Ovary (tissue), 9 donors: Measurements from ENCODE around the gene CPED1. TPM values are rescaled to one million over a fixed set of nuclear protein-coding genes. Genes with fewer than 3 reads are reported as not detected.

Source experiments
- DNase-seq, 5 donors: peaks; one replicate each; pipeline ENCODE4 v3.0.0-alpha.2; 2019 to 2020
- H3K27ac ChIP-seq, 2 donors: fragments of 200-600 bp; one replicate each; pipeline versions ENCODE4 v1.5.1 to v1.8.0; 2019 to 2022
- H3K27me3 ChIP-seq: fragments of 200-600 bp; one replicate; pipeline ENCODE4 v1.8.0; 2022
- H3K36me3 ChIP-seq: fragments of 200-600 bp; sonication (generic); one replicate; pipeline ENCODE4 v1.5.1; 2019
- H3K4me1 ChIP-seq: one replicate; pipeline ENCODE4 v1.8.1; 2013; ENCODE audit warnings: mild to moderate bottlenecking, moderate library complexity; ENCODE audit not compliant: insufficient read depth
- H3K4me3 ChIP-seq: fragments of 200-600 bp; sonication (generic); one replicate; pipeline ENCODE4 v1.5.1; 2017
- H3K9me3 ChIP-seq, 2 donors: fragments of 200-600 bp in 1 of 2; sonication (generic) in 1 of 2; one replicate each; pipeline versions ENCODE4 v1.5.1 to v1.8.1; 2013 to 2019; ENCODE audit warnings: mild to moderate bottlenecking in 1 of 2, moderate library complexity in 1 of 2
- CTCF ChIP-seq, 3 donors: fragments of 450-650 bp in 2 of 3; fragments of 200-600 bp in 1 of 3; IDR thresholded peaks; one replicate each; pipeline versions ENCODE4 v1.5.1 to v1.8.0; 2016 to 2022; ENCODE audit warnings: antibody characterized with exemption in 3 of 3, mild to moderate bottlenecking in 1 of 3
- EP300 ChIP-seq: sonication (generic); formaldehyde crosslinking; IDR thresholded peaks from one replicate; pipeline ENCODE4 v1.6.1; 2017; ENCODE audit warnings: antibody characterized with exemption
- POLR2A ChIP-seq: fragments of 450-650 bp; IDR thresholded peaks from one replicate; pipeline ENCODE4 v1.6.1; 2017; ENCODE audit warnings: antibody characterized with exemption, mild to moderate bottlenecking, moderate library complexity
- WGBS, 3 donors: extraction: QIAGEN DNeasy Blood & Tissue Kit in 1 of 3; methylation state at CpG; one replicate each; pipeline versions ENCODE4 v1.1.5 to v1.1.7; 2013 to 2017; 5-methylcytosine and 5-hydroxymethylcytosine counted together
- intact Hi-C, 4 donors: fragments of 100-400 bp; cut with DNase I; formaldehyde crosslinking; loops; one replicate each; pipeline versions ENCODE4 v1.11.0 to v1.15.1; 2022 to 2023
- polyA plus RNA-seq, 2 donors: library from polyadenylated mRNA; stranded (reverse); fragments of 200-250 nt in 1 of 2; fragments of 350-450 nt in 1 of 2; fragmentation: Illumina TruSeq in 1 of 2; extraction: RNeasy Lipid Tissue Mini Kit (QIAGEN cat#74804) in 1 of 2; gene quantifications; one replicate each; pipeline ENCODE4 v1.2.3, GENCODE V29; 2013 to 2014
- total RNA-seq, 7 donors: library from RNA; depleted of rRNA in 2 of 7; stranded (reverse); fragments of >200 nt in 2 of 7; fragmentation: NEBNext Ultra II Directional in 3 of 7; extraction: Animal tissue kit (Norgen Biotek cat#: 25700) in 3 of 7; gene quantifications; one replicate each; pipeline versions ENCODE4 v1.1.0 to v1.2.4, GENCODE V29; 2016 to 2023
- donor health status: DM: no; HTN: no; CAD: no; lungs with moderate emphysema.
- donor health status: DM: no; HTN: no; CAD: no.
- donor health status: Bipolar disorder and iron deficiency.
- donor health status: DM: yes; HTN: yes; CAD: no.
- donor health status: DM: no; HTN: no; CAD: no.
- donor health status: DM: yes; HTN: yes; CAD: no.

The CPED1 gene
- total and polyA plus RNA-seq, 9 donors: 42.1 to 127 (median 88.8) TPM

GRCh38 chr7:121166916-121167315 is 178.4 kb downstream of the CPED1 start:
- Histone ChIP-seq H3K4me3 (no peak overlapping the region), H3K36me3 (no peaks in the 10 kb centered on the region), H3K9me3 (no peaks in the 10 kb centered on the region), H3K27ac (no peak overlapping the region), H3K27me3 (no peaks in the 10 kb centered on the region), H3K4me1 (no peaks in the 10 kb centered on the region)
- no peak for TF ChIP-seq POLR2A
- TF ChIP-seq CTCF (IDR thresholded peaks at IDR 0.05): no peak
- no peak for TF ChIP-seq EP300
- 75 to 80% (median 75%) methylated on average over 3 of the region's 3 CpGs for WGBS, 3 donors
- intact Hi-C loops: no loop called here
- no peak for DNase-seq

GRCh38 chr7:121167971-121168370 is 179.5 kb downstream of the CPED1 start:
- TF ChIP-seq POLR2A (no peak), CTCF (IDR thresholded peaks at IDR 0.05) (no peak), EP300 (no peak)
- intact Hi-C loops: no loop called here
- H3K27ac ChIP-seq: no peak overlapping the region
- no peak for DNase-seq
- no peaks in the 10 kb centered on the region for H3K27me3 ChIP-seq
- H3K9me3 ChIP-seq: no peaks in the 10 kb centered on the region
- no peak overlapping the region for H3K4me3 ChIP-seq
- WGBS, 3 donors: 95 to 98% (median 97%) methylated on average over 8 to 9 of the region's 9 CpGs
- H3K36me3 ChIP-seq: no peaks in the 10 kb centered on the region
- H3K4me1 ChIP-seq: no peaks in the 10 kb centered on the region

GRCh38 chr7:121169469-121169868 is 181.0 kb downstream of the CPED1 start:
- Histone ChIP-seq H3K27me3 (no peaks in the 10 kb centered on the region), H3K36me3 (no peaks in the 10 kb centered on the region), H3K4me1 (no peaks in the 10 kb centered on the region), H3K27ac (no peak overlapping the region), H3K9me3 (no peaks in the 10 kb centered on the region), H3K4me3 (no peak overlapping the region)
- no peak for DNase-seq
- WGBS, 3 donors: 86 to 89% (median 87%) methylated on average over 2 of the region's 2 CpGs
- TF ChIP-seq EP300 (no peak), POLR2A (no peak)
- intact Hi-C loops: no loop called here

GRCh38 chr7:121172484-121172883 is 184.0 kb downstream of the CPED1 start:
- Histone ChIP-seq H3K36me3 (no peaks in the 10 kb centered on the region), H3K4me1 (no peaks in the 10 kb centered on the region), H3K4me3 (no peak overlapping the region), H3K9me3 (no peaks in the 10 kb centered on the region), H3K27ac (no peak overlapping the region), H3K27me3 (no peaks in the 10 kb centered on the region)
- TF ChIP-seq CTCF (IDR thresholded peaks at IDR 0.05) (no peak), EP300 (no peak), POLR2A (no peak)
- no peak for DNase-seq
- intact Hi-C loops: no loop called here
- 88 to 94% (median 90%) methylated on average over 1 of the region's 1 CpG for WGBS, 3 donors

GRCh38 chr7:121175826-121176225 is 187.3 kb downstream of the CPED1 start:
- intact Hi-C loops: no loop called here
- H3K27me3 ChIP-seq: no peaks in the 10 kb centered on the region
- no peak overlapping the region for H3K27ac ChIP-seq
- no peak for DNase-seq
- H3K9me3 ChIP-seq: no peaks in the 10 kb centered on the region
- H3K4me1 ChIP-seq: peaks cover 4% of the 10 kb centered on the region
- no peak for TF ChIP-seq POLR2A
- TF ChIP-seq EP300: no peak
- TF ChIP-seq CTCF (IDR thresholded peaks at IDR 0.05): no peak
- no peaks in the 10 kb centered on the region for H3K36me3 ChIP-seq
- no peak overlapping the region for H3K4me3 ChIP-seq
- 60 to 72% (median 69%) methylated on average over 5 of the region's 5 CpGs for WGBS, 3 donors
